Lower leg skin (tissue), 4 donors: Measurements from ENCODE around the gene APOL5. TPM values are rescaled to one million over a fixed set of nuclear protein-coding genes. Genes with fewer than 3 reads are reported as not detected.

Source experiments
- DNase-seq, 2 donors: peaks; one replicate each; pipeline ENCODE4 v3.0.0-alpha.2; 2019; ENCODE audit warnings: low spot score in 2 of 2
- H3K4me3 ChIP-seq: fragments of 200-600 bp; sonication (generic); 2 replicates; pipeline ENCODE4 v1.5.1; 2017; ENCODE audit warnings: mild to moderate bottlenecking, low read depth; ENCODE audit not compliant: poor library complexity, severe bottlenecking
- POLR2A ChIP-seq, 2 donors: fragments of 450-650 bp; IDR thresholded peaks; one replicate each; pipeline ENCODE4 v1.6.1; 2016 to 2017; ENCODE audit warnings: antibody characterized with exemption in 2 of 2, mild to moderate bottlenecking in 1 of 2, moderate library complexity in 1 of 2
- WGBS, 2 donors: methylation state at CpG; one replicate each; pipeline ENCODE4 v1.1.5; 2018; 5-methylcytosine and 5-hydroxymethylcytosine counted together
- intact Hi-C: fragments of 100-400 bp; cut with DNase I; formaldehyde crosslinking; loops from one replicate; pipeline ENCODE4 v1.15.0; 2023; ENCODE audit warnings: low total_unique reads
- total RNA-seq, 4 donors: library from RNA; depleted of rRNA; stranded (reverse); fragments of >200 nt; gene quantifications; one replicate each; pipeline ENCODE4 v1.1.0, GENCODE V29; 2016
- TF ChIP-seq, protein P1 (sequence below), 3 donors: fragments of 450-650 bp; IDR thresholded peaks; one replicate each; pipeline ENCODE4 v1.5.1; 2016; ENCODE audit warnings: antibody characterized with exemption in 3 of 3, mild to moderate bottlenecking in 3 of 3, moderate library complexity in 2 of 3

Gene APOL5
- total RNA-seq, 4 donors from 2014 or later, result not detected

DNA sequence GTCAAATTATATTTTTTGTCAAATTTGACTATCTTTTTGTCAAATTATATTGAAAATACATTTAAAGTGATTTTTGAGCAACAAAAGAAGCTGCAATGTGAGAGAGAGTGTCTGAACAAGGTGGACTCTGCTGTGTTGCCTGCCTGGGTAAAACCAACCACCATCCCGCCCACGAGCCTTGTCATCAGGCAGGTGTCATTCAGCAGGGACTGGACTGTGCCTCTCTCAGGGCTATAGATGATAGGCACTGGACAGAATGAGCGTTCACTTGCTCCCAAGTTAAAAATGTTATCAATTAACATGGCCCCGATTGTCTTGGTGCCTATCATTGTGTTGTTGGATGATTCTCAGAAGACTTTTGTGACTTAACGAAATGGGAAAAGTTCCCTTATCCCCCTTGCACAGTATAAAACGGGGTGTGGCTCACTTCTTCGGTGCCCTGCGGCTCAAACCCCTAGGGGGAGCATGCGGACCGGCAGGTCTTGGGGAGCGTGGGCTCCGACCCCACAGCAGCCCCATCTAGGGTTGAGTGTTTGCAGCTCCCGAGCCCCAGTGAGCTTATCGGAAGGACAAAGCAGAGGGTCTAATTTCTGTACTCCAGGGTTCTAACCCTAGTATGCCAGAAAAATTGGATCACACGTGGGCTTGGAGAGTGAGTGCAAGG lies 1.7 kb downstream of the APOL5 start:
- 81 to 86% methylated on average over 15 of the region's 15 CpGs for WGBS, 2 donors
- no peak overlapping the region for H3K4me3 ChIP-seq
- no peak for TF ChIP-seq POLR2A (IDR thresholded peaks at IDR 0.05)
- TF ChIP-seq, protein P1, sequence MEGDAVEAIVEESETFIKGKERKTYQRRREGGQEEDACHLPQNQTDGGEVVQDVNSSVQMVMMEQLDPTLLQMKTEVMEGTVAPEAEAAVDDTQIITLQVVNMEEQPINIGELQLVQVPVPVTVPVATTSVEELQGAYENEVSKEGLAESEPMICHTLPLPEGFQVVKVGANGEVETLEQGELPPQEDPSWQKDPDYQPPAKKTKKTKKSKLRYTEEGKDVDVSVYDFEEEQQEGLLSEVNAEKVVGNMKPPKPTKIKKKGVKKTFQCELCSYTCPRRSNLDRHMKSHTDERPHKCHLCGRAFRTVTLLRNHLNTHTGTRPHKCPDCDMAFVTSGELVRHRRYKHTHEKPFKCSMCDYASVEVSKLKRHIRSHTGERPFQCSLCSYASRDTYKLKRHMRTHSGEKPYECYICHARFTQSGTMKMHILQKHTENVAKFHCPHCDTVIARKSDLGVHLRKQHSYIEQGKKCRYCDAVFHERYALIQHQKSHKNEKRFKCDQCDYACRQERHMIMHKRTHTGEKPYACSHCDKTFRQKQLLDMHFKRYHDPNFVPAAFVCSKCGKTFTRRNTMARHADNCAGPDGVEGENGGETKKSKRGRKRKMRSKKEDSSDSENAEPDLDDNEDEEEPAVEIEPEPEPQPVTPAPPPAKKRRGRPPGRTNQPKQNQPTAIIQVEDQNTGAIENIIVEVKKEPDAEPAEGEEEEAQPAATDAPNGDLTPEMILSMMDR (IDR thresholded peaks at IDR 0.05), result no peak
- no peak for DNase-seq
- intact Hi-C loops, result no loop called here

DNA sequence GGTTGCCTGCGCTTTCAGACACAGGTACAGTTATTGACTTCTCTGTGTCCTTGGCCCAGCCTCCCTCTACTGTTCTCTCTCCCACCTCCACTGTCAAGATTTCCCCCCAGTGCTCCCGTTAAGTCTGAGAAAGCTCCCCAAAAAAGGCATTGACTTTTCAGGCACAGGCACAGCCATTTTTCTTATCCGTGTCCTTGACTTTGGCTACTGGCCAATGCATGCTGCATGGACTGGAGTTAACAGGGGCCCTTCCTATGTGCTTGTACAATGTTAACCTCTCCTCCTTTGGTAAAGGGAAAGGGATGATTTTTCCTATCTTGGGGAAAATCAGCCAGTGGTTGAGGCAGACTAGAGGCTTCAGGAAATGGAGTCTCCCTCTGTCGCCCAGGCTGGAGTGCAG lies 4.3 kb downstream of the APOL5 start:
- WGBS, 2 donors, result 73 to 75% methylated on average over 4 of the region's 4 CpGs
- intact Hi-C loops, result no loop called here
- no peak for DNase-seq

DNA sequence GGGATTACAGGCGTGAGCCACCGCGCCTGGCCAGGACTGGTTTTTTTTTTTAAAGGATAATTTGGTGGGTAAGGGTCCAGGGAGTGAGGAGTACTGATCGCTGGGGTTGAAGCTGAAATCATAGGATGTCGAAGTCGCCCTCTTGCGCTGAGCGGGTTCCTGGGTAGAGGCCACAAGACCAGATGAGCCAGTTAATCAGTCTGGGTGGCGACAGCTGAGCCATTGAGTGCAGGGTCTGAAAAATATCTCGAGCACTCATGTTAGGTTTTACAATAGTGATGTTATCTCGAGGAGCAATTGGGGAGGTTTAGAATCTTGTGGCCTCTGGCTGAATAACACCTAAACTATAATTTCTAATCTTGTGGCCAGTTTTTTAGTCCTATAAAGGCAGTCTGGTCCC lies 7.8 kb downstream of the APOL5 start:
- intact Hi-C loops, result no loop called here
- DNase-seq, result no peak
- TF ChIP-seq POLR2A (IDR thresholded peaks at IDR 0.05), result no peak
- TF ChIP-seq, protein P1 (IDR thresholded peaks at IDR 0.05), result no peak
- H3K4me3 ChIP-seq, result no peak overlapping the region
- WGBS, 2 donors, result 76 to 77% methylated on average over 11 of the region's 11 CpGs

More for the DNA sequence above, 4.3 kb downstream of the APOL5 start:
- no peak for TF ChIP-seq POLR2A (IDR thresholded peaks at IDR 0.05)
- TF ChIP-seq, protein P1 (IDR thresholded peaks at IDR 0.05), result no peak
- H3K4me3 ChIP-seq, result no peak overlapping the region

DNA sequence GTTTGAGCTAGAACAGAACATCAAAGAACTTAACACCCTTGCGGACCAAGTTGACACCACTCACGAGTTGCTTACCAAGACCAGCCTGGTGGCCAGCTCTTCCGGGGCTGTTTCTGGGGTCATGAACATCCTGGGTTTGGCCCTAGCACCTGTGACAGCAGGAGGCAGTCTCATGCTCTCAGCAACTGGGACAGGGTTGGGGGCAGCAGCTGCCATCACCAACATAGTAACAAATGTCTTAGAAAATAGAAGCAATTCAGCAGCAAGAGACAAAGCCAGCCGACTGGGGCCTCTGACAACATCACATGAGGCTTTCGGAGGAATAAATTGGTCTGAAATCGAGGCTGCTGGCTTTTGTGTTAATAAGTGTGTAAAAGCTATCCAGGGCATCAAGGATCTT lies 8.7 kb downstream of the APOL5 start:
- DNase-seq, result no peak
- WGBS, 2 donors, result 64 to 78% methylated on average over 6 of the region's 6 CpGs
- no peak overlapping the region for H3K4me3 ChIP-seq
- TF ChIP-seq, protein P1 (IDR thresholded peaks at IDR 0.05), result no peak
- no peak for TF ChIP-seq POLR2A (IDR thresholded peaks at IDR 0.05)
- intact Hi-C loops, result no loop called here

DNA sequence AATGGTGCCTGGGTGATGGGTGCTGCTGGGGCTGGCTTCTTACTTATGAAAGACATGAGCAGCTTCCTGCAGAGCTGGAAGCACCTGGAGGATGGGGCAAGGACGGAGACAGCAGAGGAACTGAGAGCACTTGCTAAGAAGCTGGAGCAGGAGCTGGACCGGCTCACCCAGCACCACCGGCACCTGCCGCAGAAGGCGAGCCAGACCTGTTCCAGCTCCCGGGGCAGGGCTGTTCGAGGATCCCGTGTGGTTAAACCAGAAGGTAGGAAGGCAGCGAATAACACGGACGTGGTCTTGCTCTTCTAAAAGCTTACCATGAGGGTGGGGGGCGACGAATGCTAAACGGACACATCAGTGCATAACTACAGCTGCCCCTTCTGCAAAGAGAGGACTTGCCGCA lies 9.3 kb downstream of the APOL5 start:
- DNase-seq, result no peak

More for the DNA sequence above, 9.3 kb downstream of the APOL5 start:
- intact Hi-C loops, result no loop called here
- TF ChIP-seq, protein P1 (IDR thresholded peaks at IDR 0.05), result no peak
- no peak for TF ChIP-seq POLR2A (IDR thresholded peaks at IDR 0.05)
- WGBS, 2 donors, result 80 to 86% methylated on average over 15 of the region's 15 CpGs
- H3K4me3 ChIP-seq, result no peak overlapping the region
